ENCODE measurements around the gene ELL3.

The ELL3 gene

GRCh38 chr15:43799209-43799944, 22.6 kb upstream of the ELL3 start:
- TF ChIP-seq CTCF (IDR thresholded peaks at IDR 0.05; ENCODE audit: low read depth, low read length, missing control alignments): no peak
- Histone ChIP-seq H3K27me3 (replicated peaks) (no peaks in the 10 kb centered on the region), H3K4me3 (ENCODE audit: low read depth, low read length) (no peak overlapping the region), H3K27ac (no peak overlapping the region), H3K36me3 (replicated peaks) (peaks cover 69% of the 10 kb centered on the region)
- in situ Hi-C loops (cut with HindIII; ENCODE audit: low pct_ligation_motif_present, low sequenced_read_pairs): no loop called here
- DNase-seq: no peak

GRCh38 chr15:43796566-43796965, 19.8 kb upstream of the ELL3 start:
- H3K4me3 ChIP-seq (ENCODE audit: low read depth, low read length): no peak overlapping the region
- H3K27me3 ChIP-seq (replicated peaks): no peaks in the 10 kb centered on the region
- H3K27ac ChIP-seq: no peak overlapping the region
- peaks cover 63% of the 10 kb centered on the region for H3K36me3 ChIP-seq (replicated peaks)
- no peak for TF ChIP-seq CTCF (IDR thresholded peaks at IDR 0.05; ENCODE audit: low read depth, low read length, missing control alignments)
- no peak for DNase-seq
- in situ Hi-C loops (cut with HindIII; ENCODE audit: low pct_ligation_motif_present, low sequenced_read_pairs): no loop called here

GRCh38 chr15:43795997-43796396, 19.2 kb upstream of the ELL3 start:
- in situ Hi-C loops (cut with HindIII; ENCODE audit: low pct_ligation_motif_present, low sequenced_read_pairs): no loop called here
- no peak for DNase-seq
- H3K4me3 ChIP-seq (ENCODE audit: low read depth, low read length): no peak overlapping the region
- H3K27ac ChIP-seq: no peak overlapping the region
- H3K27me3 ChIP-seq (replicated peaks): no peaks in the 10 kb centered on the region
- TF ChIP-seq CTCF (IDR thresholded peaks at IDR 0.05; ENCODE audit: low read depth, low read length, missing control alignments): no peak
- H3K36me3 ChIP-seq (replicated peaks): peaks cover 59% of the 10 kb centered on the region

GRCh38 chr15:43795197-43795596, 18.4 kb upstream of the ELL3 start:
- Histone ChIP-seq H3K27ac (no peak overlapping the region), H3K36me3 (replicated peaks) (peaks cover 59% of the 10 kb centered on the region), H3K27me3 (replicated peaks) (no peaks in the 10 kb centered on the region), H3K4me3 (ENCODE audit: low read depth, low read length) (no peak overlapping the region)
- TF ChIP-seq CTCF (IDR thresholded peaks at IDR 0.05; ENCODE audit: low read depth, low read length, missing control alignments): no peak
- in situ Hi-C loops (cut with HindIII; ENCODE audit: low pct_ligation_motif_present, low sequenced_read_pairs): no loop called here
- DNase-seq: no peak

- peaks cover 51% of the 10 kb centered on the region for H3K36me3 ChIP-seq (replicated peaks)
- in situ Hi-C loops (cut with HindIII; ENCODE audit: low pct_ligation_motif_present, low sequenced_read_pairs): no loop called here
- peak; percentile 45 for DNase-seq
- peak overlapping the region; percentile 100 for H3K4me3 ChIP-seq (ENCODE audit: low read depth, low read length)
- no peak overlapping the region for H3K27ac ChIP-seq
- TF ChIP-seq CTCF (IDR thresholded peaks at IDR 0.05; ENCODE audit: low read depth, low read length, missing control alignments): no peak
- H3K27me3 ChIP-seq (replicated peaks): no peaks in the 10 kb centered on the region
These were observed 17.7 kb upstream of the ELL3 start for GRCh38 chr15:43794269-43795037.

All from brain microvascular endothelial cell (primary cell).